Smooth muscle cell (in vitro differentiated cells): Measurements from ENCODE around the gene OSBPL3. TPM values are rescaled to one million over a fixed set of nuclear protein-coding genes. Genes with fewer than 3 reads are reported as not detected.

Experiments used
- DNase-seq: peaks from one replicate; lab custom pipeline; 2025; ENCODE audit not compliant: unreplicated experiment; lab: John Stamatoyannopoulos, UW
- H2AFZ ChIP-seq: fragments of 200-600 bp; sonication (generic); 2 replicates; pipeline ENCODE4 v1.6.0; 2016; ENCODE audit warnings: antibody characterized with exemption, low read depth, mild to moderate bottlenecking
- H3F3A ChIP-seq: fragments of 200-600 bp; sonication (generic); 2 replicates; pipeline ENCODE4 v1.6.0; 2017; ENCODE audit warnings: antibody characterized with exemption, low read depth
- H3K27ac ChIP-seq: fragments of 200-600 bp; sonication (generic); 2 replicates; pipeline ENCODE4 v1.5.1; 2016; ENCODE audit warnings: low read depth, mild to moderate bottlenecking
- H3K27me3 ChIP-seq: fragments of 200-600 bp; sonication (generic); 2 replicates; pipeline ENCODE4 v1.6.1; 2016; ENCODE audit warnings: low read depth, mild to moderate bottlenecking
- H3K36me3 ChIP-seq: fragments of 200-600 bp; sonication (generic); 2 replicates; pipeline ENCODE4 v1.5.1; 2016; ENCODE audit warnings: low read depth
- H3K4me1 ChIP-seq: fragments of 200-600 bp; sonication (generic); 2 replicates; pipeline ENCODE4 v1.5.1; 2016; ENCODE audit warnings: low read depth
- H3K4me2 ChIP-seq: fragments of 200-600 bp; sonication (generic); 2 replicates; pipeline ENCODE4 v1.6.0; 2016; ENCODE audit warnings: mild to moderate bottlenecking
- H3K4me3 ChIP-seq: fragments of 200-600 bp; sonication (generic); 2 replicates; pipeline ENCODE4 v1.5.1; 2016; ENCODE audit warnings: mild to moderate bottlenecking
- H3K79me2 ChIP-seq: fragments of 200-600 bp; sonication (generic); 2 replicates; pipeline ENCODE4 v1.6.0; 2016; ENCODE audit warnings: low read depth, mild to moderate bottlenecking
- H3K9ac ChIP-seq: fragments of 200-600 bp; sonication (generic); 2 replicates; pipeline ENCODE4 v1.6.0; 2016; ENCODE audit warnings: low read depth
- H3K9me3 ChIP-seq: fragments of 200-600 bp; sonication (generic); replicated peaks from 2 replicates; pipeline ENCODE4 v1.5.1; 2016; ENCODE audit warnings: low read depth
- H4K20me1 ChIP-seq: fragments of 200-600 bp; sonication (generic); 2 replicates; pipeline ENCODE4 v1.6.0; 2016; ENCODE audit warnings: low read depth
- WGBS: methylation state at CpG from one replicate; pipeline ENCODE4 v1.1.7; 2016; ENCODE audit warnings: low lambda C conversion rate; 5-methylcytosine and 5-hydroxymethylcytosine counted together
- polyA plus RNA-seq: library from polyadenylated mRNA; unstranded; fragments of >200 nt; fragmentation: Nextera tagmentation; extraction: Ambion mirVana; gene quantifications from 2 replicates; pipeline ENCODE4 v1.2.1, GENCODE V29; 2016
- total RNA-seq: library from RNA; depleted of rRNA; stranded (reverse); fragments of >200 nt; gene quantifications from 2 replicates; pipeline ENCODE4 v1.2.3, GENCODE V29; 2014
- TF ChIP-seq, protein P1 (sequence below): fragments of 200-600 bp; sonication (generic); IDR thresholded peaks from 2 replicates; pipeline ENCODE4 v1.5.1; 2017; ENCODE audit warnings: borderline replicate concordance, mild to moderate bottlenecking, antibody characterized with exemption; ENCODE audit not compliant: insufficient read depth, poor library complexity, severe bottlenecking

The OSBPL3 gene
- total and polyA plus RNA-seq, 2 experiments from 2014 or later = 6.2 to 16.3 TPM

DNA sequence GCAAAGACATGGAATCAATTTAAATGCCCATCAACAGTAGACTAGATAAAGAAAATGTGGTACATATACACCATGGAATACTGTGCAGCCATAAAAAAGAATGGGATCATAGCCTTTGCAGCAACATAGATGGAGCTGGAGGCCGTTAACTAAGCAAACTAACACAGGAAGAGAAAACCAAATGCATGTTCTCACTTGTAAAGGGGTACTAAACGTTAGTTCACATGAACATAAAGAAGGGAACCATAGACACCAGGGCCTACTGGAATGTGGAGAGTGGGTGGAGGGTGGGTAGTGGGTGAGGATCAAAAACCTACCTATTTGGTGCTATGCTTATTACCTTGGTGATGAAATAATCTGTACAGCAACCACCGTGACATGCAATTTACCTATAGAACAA lies 144.3 kb downstream of the OSBPL3 start:
- 95% methylated on average over 3 of the region's 3 CpGs for WGBS
- Histone ChIP-seq H4K20me1 (no peaks in the 10 kb centered on the region), H3K36me3 (no peaks in the 10 kb centered on the region), H3K9me3 (no peaks in the 10 kb centered on the region), H3K4me2 (no peak overlapping the region), H3K4me1 (no peaks in the 10 kb centered on the region), H3F3A (peaks cover 9% of the 10 kb centered on the region), H3K27me3 (no peaks in the 10 kb centered on the region), H2AFZ (no peak overlapping the region), H3K9ac (no peak overlapping the region), H3K27ac (no peak overlapping the region), H3K4me3 (no peak overlapping the region), H3K79me2 (no peaks in the 10 kb centered on the region)
- TF ChIP-seq, protein P1, sequence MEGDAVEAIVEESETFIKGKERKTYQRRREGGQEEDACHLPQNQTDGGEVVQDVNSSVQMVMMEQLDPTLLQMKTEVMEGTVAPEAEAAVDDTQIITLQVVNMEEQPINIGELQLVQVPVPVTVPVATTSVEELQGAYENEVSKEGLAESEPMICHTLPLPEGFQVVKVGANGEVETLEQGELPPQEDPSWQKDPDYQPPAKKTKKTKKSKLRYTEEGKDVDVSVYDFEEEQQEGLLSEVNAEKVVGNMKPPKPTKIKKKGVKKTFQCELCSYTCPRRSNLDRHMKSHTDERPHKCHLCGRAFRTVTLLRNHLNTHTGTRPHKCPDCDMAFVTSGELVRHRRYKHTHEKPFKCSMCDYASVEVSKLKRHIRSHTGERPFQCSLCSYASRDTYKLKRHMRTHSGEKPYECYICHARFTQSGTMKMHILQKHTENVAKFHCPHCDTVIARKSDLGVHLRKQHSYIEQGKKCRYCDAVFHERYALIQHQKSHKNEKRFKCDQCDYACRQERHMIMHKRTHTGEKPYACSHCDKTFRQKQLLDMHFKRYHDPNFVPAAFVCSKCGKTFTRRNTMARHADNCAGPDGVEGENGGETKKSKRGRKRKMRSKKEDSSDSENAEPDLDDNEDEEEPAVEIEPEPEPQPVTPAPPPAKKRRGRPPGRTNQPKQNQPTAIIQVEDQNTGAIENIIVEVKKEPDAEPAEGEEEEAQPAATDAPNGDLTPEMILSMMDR = no peak
- DNase-seq = no peak

DNA sequence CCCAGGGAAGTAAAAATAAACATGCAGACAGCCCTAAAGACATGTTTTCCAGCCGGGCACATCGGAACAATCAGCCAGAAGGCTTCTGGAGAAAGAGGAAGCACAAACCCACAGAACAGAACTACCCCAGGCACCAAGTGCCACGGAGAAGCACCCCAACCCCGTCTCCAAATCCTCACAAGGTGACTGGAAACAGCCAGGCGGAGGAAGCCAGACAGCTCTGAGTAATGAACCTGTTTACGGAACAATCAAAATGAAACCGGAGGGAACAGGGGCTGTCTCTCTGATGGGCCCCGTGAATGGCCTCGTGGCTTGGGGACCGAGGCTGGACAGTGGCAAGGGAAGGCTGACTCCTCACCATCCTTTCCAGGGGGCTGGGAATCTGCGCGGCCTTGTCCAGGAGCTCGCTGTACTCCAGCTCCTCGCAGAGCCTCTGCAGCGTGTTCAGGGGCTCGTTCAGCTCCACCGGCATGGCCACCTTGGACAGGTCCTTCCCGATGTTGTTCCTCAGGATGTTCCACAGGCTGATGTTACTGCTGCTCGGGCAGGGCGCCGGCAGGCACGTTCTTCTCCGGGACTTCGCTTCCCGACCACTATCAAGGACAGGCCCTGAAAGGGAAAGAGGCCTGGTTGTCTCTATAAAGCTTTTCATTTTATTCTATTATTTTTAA lies 145.7 kb downstream of the OSBPL3 start:
- WGBS = 94% methylated on average over 25 of the region's 25 CpGs
- H3K4me2 ChIP-seq = no peak overlapping the region
- TF ChIP-seq, protein P1 = no peak
- H3K4me3 ChIP-seq = no peak overlapping the region
- H3K79me2 ChIP-seq = no peaks in the 10 kb centered on the region
- H3K27ac ChIP-seq = no peak overlapping the region
- peaks cover 16% of the 10 kb centered on the region for H3F3A ChIP-seq
- no peaks in the 10 kb centered on the region for H4K20me1 ChIP-seq
- no peaks in the 10 kb centered on the region for H3K27me3 ChIP-seq
- peaks cover 4% of the 10 kb centered on the region for H3K4me1 ChIP-seq
- no peak for DNase-seq
- H3K36me3 ChIP-seq = no peaks in the 10 kb centered on the region
- H3K9me3 ChIP-seq = no peaks in the 10 kb centered on the region
- H2AFZ ChIP-seq = no peak overlapping the region
- no peak overlapping the region for H3K9ac ChIP-seq

DNA sequence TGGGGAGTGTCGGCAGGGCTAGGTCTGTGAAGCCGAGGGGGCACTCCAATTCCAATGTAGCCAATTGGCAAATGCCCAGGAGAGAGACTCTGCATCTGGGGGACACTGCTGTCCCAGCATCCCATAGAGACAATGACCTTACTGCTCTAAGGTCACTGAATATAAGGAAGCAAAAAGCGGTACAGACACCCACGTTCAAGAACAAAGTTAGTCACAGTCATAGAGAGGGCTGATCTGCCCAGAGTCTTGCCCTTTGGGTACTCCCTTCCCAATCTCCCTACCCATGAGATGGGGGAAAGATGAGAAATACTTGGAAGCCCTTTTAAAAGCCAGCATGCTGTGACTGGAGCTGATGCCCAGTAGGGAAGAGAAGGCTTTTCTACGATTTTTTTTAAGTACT lies 146.4 kb downstream of the OSBPL3 start:
- Histone ChIP-seq H3K79me2 (no peaks in the 10 kb centered on the region), H3K4me2 (no peak overlapping the region), H3K9ac (no peak overlapping the region), H3F3A (peaks cover 22% of the 10 kb centered on the region), H3K27ac (no peak overlapping the region), H3K9me3 (no peaks in the 10 kb centered on the region), H4K20me1 (no peaks in the 10 kb centered on the region), H3K4me3 (no peak overlapping the region), H2AFZ (no peak overlapping the region), H3K36me3 (no peaks in the 10 kb centered on the region), H3K27me3 (no peaks in the 10 kb centered on the region), H3K4me1 (peaks cover 11% of the 10 kb centered on the region)
- WGBS = 90% methylated on average over 5 of the region's 5 CpGs
- DNase-seq = no peak
- TF ChIP-seq, protein P1 = no peak

DNA sequence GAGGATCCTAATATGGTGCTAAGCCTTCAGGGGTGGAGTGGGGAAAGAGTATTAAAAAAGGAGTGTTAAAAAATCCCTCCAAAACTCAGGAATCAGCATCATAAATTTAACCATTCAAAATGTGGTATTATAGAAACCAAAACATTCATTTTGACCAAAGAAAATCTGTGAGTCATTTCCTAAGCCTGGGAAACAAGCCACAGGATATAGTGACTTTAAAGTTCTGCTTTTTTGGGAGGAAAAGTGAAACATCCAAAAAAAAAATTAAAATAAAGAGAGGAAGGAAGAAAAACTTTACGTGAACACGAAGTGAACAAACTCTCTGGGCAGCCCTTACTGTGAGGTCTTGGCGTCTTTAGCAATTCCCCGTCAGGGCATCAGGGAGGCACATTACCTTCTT lies 148.7 kb downstream of the OSBPL3 start:
- Histone ChIP-seq H3K9ac (no peak overlapping the region), H3K4me1 (peaks cover 12% of the 10 kb centered on the region), H3K79me2 (no peaks in the 10 kb centered on the region), H4K20me1 (no peaks in the 10 kb centered on the region), H3K36me3 (no peaks in the 10 kb centered on the region), H3K4me3 (no peak overlapping the region), H3K4me2 (peak overlapping the region; percentile 14), H3K27me3 (no peaks in the 10 kb centered on the region), H3K9me3 (no peaks in the 10 kb centered on the region), H3F3A (peaks cover 22% of the 10 kb centered on the region), H2AFZ (no peak overlapping the region), H3K27ac (peak overlapping the region; percentile 84)
- DNase-seq = no peak
- WGBS = 71% methylated on average over 4 of the region's 4 CpGs
- TF ChIP-seq, protein P1 = no peak
